GM08714 (cell line): ENCODE measurements around the gene PRR20G.

ENCODE experiments used
- H3K4me3 ChIP-seq: fragments of 200-500 bp; sonication (Bioruptor generic); 2 replicates; pipeline ENCODE4 v1.5.1; 2014; ENCODE audit warnings: mild to moderate bottlenecking, low read length, inconsistent platforms
- ZNF274 ChIP-seq: IDR thresholded peaks from 2 replicates; pipeline ENCODE4 v1.6.1; 2012; ENCODE audit warnings: mild to moderate bottlenecking, low read depth, low read length

The PRR20G gene

GRCh38 chr3:127262533-127262932 lies 25.3 kb downstream of the PRR20G start:
- TF ChIP-seq ZNF274: no peak
- H3K4me3 ChIP-seq: no peak overlapping the region

GRCh38 chr3:127261925-127262324 lies 25.9 kb downstream of the PRR20G start:
- TF ChIP-seq ZNF274: no peak
- no peak overlapping the region for H3K4me3 ChIP-seq

DNA sequence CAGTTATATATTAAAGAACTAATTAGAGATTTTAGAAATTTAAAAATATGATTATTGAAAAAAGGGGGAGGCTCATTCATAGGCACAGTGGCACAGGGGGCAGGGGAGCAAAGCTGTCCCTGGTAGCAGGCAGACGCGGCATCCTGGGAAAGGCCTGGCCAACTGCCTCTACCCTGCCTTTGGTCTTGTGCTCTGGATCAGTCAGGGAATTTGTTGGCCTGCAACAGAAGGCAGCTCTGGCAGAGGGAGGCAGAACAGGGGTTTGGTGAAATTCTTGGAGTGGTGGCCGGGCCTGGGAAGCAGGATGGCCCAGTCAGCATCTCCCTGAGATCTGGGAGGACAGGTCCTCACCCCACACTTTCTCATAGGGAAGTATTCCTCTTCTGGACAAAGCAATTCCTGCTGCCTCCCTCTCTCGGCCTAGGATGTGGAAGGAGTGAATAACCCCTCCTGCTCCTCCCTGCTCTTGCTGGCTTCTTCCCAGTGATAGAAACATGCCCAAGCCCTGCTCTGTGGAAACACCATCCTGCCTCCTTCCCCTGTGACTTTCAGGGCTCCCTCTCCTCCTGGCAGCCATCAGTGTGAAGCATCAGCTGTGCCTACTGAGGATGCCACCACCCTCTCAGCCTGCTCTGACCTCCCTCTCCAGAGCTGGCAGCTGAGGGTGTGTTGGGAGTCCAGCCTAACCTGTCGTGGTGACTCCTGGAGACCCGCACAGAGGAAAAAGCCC lies 26.9 kb downstream of the PRR20G start:
- TF ChIP-seq ZNF274: no peak
- no peak overlapping the region for H3K4me3 ChIP-seq

DNA sequence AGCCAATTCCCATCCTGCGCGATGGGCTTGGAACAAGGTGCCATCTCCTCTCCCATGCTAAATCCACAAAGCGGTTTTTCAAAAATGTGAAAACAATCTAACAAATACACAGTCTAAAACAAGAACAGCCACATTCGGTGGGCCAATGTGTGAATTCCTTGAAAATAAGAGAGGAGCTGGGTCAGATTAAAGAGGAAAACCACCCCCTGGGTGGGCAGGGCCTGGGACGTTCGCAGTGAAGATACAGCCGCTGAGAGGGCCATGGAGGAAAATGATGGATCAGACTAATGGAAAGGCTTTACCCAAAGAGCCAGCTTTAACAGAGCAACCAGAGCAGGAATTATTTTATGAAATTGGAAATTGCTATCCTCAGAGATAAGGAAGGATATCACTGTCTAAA lies 27.4 kb downstream of the PRR20G start:
- no peak overlapping the region for H3K4me3 ChIP-seq
- TF ChIP-seq ZNF274: no peak

- TF ChIP-seq ZNF274: no peak
- no peak overlapping the region for H3K4me3 ChIP-seq
Measured at GRCh38 chr3:127259882-127260281, 28.0 kb downstream of the PRR20G start.

- no peak for TF ChIP-seq ZNF274
Measured at GRCh38 chr3:127258733-127259132, 29.1 kb downstream of the PRR20G start.

GRCh38 chr3:127257351-127257750 lies 30.5 kb downstream of the PRR20G start:
- TF ChIP-seq ZNF274: no peak

More at GRCh38 chr3:127258733-127259132, 29.1 kb downstream of the PRR20G start:
- no peak overlapping the region for H3K4me3 ChIP-seq

DNA sequence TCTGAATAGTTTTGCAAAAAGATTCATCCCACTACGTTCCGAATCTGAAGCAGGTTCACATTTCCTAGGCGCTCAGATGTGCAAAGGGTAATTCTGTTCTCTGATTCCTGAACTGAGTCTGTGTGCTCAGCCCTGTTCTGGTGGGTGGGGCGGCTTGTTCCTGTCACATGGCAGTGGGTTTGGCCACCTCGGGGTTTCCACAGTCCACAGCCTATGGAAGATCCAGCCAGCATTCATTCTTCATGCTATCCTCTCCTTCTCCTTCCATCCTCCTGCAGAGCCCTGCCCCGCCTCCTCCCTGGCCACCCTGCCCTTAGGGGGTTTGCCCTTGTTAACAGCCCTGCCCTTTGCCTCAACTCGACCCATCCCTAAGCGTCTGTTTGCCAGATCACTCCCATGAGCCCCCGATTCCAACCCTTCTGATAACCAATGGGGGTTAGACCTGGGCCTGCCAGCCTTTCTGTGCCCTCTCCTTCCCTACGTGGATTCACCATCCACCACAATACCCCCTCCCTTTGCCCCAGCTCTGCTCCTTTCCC lies 31.0 kb downstream of the PRR20G start:
- no peak for TF ChIP-seq ZNF274
- H3K4me3 ChIP-seq: no peak overlapping the region

More at GRCh38 chr3:127257351-127257750, 30.5 kb downstream of the PRR20G start:
- no peak overlapping the region for H3K4me3 ChIP-seq

- TF ChIP-seq ZNF274: no peak
- H3K4me3 ChIP-seq: no peak overlapping the region
Measured at GRCh38 chr3:127256138-127256537, 31.7 kb downstream of the PRR20G start.

DNA sequence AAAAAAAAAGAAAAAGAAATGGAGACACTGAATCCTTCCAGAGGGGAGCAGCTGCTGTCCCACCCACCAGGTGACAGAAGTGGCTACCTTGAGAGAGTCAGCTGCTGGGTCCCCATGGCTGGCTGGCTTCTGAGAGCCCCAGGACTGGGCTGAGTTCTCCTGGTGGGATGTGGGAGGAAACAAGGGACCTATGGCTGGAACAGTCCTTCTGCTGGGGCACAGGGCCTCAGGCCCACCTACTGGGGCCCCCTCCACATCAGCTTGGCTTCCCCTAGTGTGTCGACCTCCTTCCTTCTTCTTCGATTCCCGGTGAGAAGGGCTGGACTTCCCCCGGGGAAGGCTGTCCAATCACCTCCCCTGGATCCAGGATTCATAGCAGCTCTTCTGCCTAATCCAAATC lies 32.3 kb downstream of the PRR20G start:
- H3K4me3 ChIP-seq: no peak overlapping the region
- TF ChIP-seq ZNF274: no peak

- no peak overlapping the region for H3K4me3 ChIP-seq
- no peak for TF ChIP-seq ZNF274
Measured at GRCh38 chr3:127254730-127255129, 33.1 kb downstream of the PRR20G start.

GRCh38 chr3:127254033-127254644 lies 33.7 kb downstream of the PRR20G start:
- no peak overlapping the region for H3K4me3 ChIP-seq
- no peak for TF ChIP-seq ZNF274

- no peak overlapping the region for H3K4me3 ChIP-seq
- no peak for TF ChIP-seq ZNF274
Measured at GRCh38 chr3:127253491-127253890, 34.4 kb downstream of the PRR20G start.

GRCh38 chr3:127252446-127252845 lies 35.4 kb downstream of the PRR20G start:
- TF ChIP-seq ZNF274: no peak
- H3K4me3 ChIP-seq: no peak overlapping the region

- H3K4me3 ChIP-seq: no peak overlapping the region
- no peak for TF ChIP-seq ZNF274
Measured at GRCh38 chr3:127250032-127250431, 37.8 kb downstream of the PRR20G start.
